ENCODE results near the gene SLC44A3.

The SLC44A3 gene

DNA sequence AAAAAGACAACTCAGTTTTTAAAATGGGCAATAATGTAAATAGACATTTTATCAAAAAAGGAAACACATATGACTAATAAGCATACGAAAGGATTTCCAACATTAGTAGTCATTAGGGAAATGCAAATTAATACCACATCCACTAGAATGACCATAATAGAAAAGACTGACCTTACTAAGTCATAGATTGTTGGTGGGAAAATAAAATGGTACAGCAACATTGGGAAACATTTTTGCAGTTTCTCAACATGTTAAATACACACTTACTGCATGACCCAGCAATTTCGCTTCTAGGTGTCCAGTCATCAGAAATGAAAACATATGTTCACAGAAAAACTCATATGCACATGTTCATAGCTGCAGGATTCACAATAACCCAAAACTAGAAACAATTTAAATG, 29.9 kb upstream of the SLC44A3 start:
- H3K36me3 ChIP-seq (ENCODE audit: control insufficient read depth, insufficient read depth, low read length): no peaks in the 10 kb centered on the region
- no peaks in the 10 kb centered on the region for H3K9me3 ChIP-seq (ENCODE audit: control insufficient read depth, insufficient read depth, low read length)
- no peaks in the 10 kb centered on the region for H3K27me3 ChIP-seq (ENCODE audit: control insufficient read depth, insufficient read depth, low read length)
- no peak overlapping the region for H3K9ac ChIP-seq (ENCODE audit: low read depth, low read length)
- H3K4me1 ChIP-seq (ENCODE audit: control insufficient read depth, insufficient read depth, low read length): no peaks in the 10 kb centered on the region
- H3K4me3 ChIP-seq (ENCODE audit: low read depth, low read length): no peak overlapping the region

DNA sequence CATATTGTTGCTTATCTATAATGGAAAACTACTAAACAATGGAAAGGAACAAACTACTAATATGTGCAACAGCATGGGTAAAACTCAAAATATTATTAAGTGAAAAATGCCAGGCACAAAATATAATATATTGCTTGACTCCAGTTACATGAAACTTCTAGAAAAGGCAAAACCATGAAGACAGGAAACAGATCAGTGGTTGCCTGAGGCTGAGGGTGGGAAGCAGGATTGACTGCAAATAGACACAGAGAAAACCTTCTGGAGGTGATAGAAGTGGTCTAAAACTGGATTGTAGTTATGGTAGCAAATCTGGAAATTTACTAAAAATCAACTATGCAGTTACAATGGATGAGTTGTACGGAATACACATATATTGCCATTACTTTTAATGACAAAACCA, 29.5 kb upstream of the SLC44A3 start:
- no peaks in the 10 kb centered on the region for H3K36me3 ChIP-seq (ENCODE audit: control insufficient read depth, insufficient read depth, low read length)
- no peaks in the 10 kb centered on the region for H3K9me3 ChIP-seq (ENCODE audit: control insufficient read depth, insufficient read depth, low read length)
- H3K27me3 ChIP-seq (ENCODE audit: control insufficient read depth, insufficient read depth, low read length): no peaks in the 10 kb centered on the region

DNA sequence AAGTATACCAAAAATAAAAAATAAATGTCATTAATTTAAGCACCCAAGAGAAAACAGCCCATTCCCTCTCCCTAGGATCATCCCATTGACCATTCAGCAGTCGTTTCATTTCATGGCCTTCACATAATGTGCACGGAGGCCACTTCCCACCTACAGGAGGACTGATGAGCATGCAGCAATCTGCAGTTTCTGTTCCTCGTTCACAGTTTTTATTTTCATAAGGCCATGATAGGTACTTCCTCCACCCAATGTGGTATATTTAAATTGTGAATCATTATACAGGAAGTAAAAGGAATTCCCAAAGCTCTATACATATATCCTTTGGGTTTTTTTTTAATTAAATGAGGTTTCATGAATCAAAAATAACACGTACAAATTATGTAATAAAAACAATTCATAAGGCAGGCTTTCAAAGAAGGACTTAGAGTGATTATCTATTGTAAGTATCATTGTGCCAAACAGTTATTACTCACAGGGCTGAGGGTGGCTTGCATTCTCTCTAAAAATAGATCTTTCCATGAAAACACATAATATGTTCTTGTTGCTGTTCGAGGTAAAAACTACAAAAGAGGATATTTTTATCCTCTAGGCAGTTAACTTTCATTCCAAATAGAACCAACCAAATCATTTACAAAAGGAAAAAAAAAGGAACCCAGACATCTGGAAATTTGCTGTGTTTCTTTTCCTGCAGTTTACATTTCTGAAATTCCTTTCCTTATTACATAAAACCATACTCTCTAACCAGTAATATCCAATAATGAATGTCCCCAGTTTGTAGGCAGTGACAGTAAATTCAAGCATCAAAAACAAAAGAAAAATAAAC, 27.5 kb upstream of the SLC44A3 start:
- H3K9me3 ChIP-seq (ENCODE audit: control insufficient read depth, insufficient read depth, low read length): no peaks in the 10 kb centered on the region
- no peak overlapping the region for H3K4me3 ChIP-seq (ENCODE audit: low read depth, low read length)
- no peak overlapping the region for H3K9ac ChIP-seq (ENCODE audit: low read depth, low read length)
- H3K4me1 ChIP-seq (ENCODE audit: control insufficient read depth, insufficient read depth, low read length): no peaks in the 10 kb centered on the region
- no peaks in the 10 kb centered on the region for H3K27me3 ChIP-seq (ENCODE audit: control insufficient read depth, insufficient read depth, low read length)
- no peaks in the 10 kb centered on the region for H3K36me3 ChIP-seq (ENCODE audit: control insufficient read depth, insufficient read depth, low read length)

More for the DNA sequence above, 29.5 kb upstream of the SLC44A3 start:
- no peak overlapping the region for H3K9ac ChIP-seq (ENCODE audit: low read depth, low read length)
- H3K4me1 ChIP-seq (ENCODE audit: control insufficient read depth, insufficient read depth, low read length): no peaks in the 10 kb centered on the region
- no peak overlapping the region for H3K4me3 ChIP-seq (ENCODE audit: low read depth, low read length)

DNA sequence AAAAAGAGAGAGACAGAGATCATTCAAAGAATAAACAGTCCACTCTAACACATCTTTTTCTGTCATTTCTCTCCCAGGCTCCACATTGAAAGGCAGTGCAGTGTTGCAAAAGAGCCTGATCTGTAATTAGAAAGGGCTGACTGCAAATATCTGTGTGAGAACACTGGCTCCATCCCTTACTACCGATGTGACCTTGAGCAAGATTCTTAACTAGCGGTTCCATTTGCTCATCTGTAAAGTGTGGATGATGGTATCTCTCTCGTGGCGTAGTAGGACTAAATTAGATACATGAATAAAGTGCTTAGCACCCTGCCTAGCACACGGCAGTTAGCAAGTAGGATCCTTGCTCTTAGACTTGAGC, 26.9 kb upstream of the SLC44A3 start:
- Histone ChIP-seq H3K36me3 (ENCODE audit: control insufficient read depth, insufficient read depth, low read length) (no peaks in the 10 kb centered on the region), H3K4me3 (ENCODE audit: low read depth, low read length) (no peak overlapping the region), H3K27me3 (ENCODE audit: control insufficient read depth, insufficient read depth, low read length) (no peaks in the 10 kb centered on the region), H3K4me1 (ENCODE audit: control insufficient read depth, insufficient read depth, low read length) (no peaks in the 10 kb centered on the region), H3K9ac (ENCODE audit: low read depth, low read length) (no peak overlapping the region), H3K9me3 (ENCODE audit: control insufficient read depth, insufficient read depth, low read length) (no peaks in the 10 kb centered on the region)

GRCh38 chr1:94795434-94795833, 24.7 kb upstream of the SLC44A3 start:
- Histone ChIP-seq H3K36me3 (ENCODE audit: control insufficient read depth, insufficient read depth, low read length) (no peaks in the 10 kb centered on the region), H3K4me3 (ENCODE audit: low read depth, low read length) (no peak overlapping the region), H3K27me3 (ENCODE audit: control insufficient read depth, insufficient read depth, low read length) (no peaks in the 10 kb centered on the region), H3K4me1 (ENCODE audit: control insufficient read depth, insufficient read depth, low read length) (no peaks in the 10 kb centered on the region), H3K9ac (ENCODE audit: low read depth, low read length) (no peak overlapping the region), H3K9me3 (ENCODE audit: control insufficient read depth, insufficient read depth, low read length) (no peaks in the 10 kb centered on the region)

GRCh38 chr1:94796266-94796665, 23.9 kb upstream of the SLC44A3 start:
- Histone ChIP-seq H3K4me1 (ENCODE audit: control insufficient read depth, insufficient read depth, low read length) (no peaks in the 10 kb centered on the region), H3K4me3 (ENCODE audit: low read depth, low read length) (no peak overlapping the region), H3K27me3 (ENCODE audit: control insufficient read depth, insufficient read depth, low read length) (no peaks in the 10 kb centered on the region), H3K9me3 (ENCODE audit: control insufficient read depth, insufficient read depth, low read length) (no peaks in the 10 kb centered on the region), H3K36me3 (ENCODE audit: control insufficient read depth, insufficient read depth, low read length) (no peaks in the 10 kb centered on the region), H3K9ac (ENCODE audit: low read depth, low read length) (no peak overlapping the region)

DNA sequence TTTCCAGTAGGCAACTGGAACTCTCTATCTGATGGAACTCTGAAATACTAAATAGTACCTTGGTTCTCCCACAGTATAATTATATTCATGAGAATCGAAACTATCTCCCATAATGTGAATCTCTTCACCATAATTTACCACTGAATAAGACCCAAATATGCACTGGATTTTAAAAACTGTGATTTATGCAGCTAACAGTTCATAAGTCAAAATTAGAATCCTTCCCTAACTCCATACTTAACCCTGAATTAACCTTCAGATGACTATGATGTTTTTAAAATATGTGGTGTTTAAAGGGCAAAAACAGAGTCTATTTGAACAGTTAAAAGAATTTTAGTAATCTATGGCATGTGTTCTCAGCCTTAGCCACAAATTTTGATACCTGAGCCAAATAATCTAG, 22.9 kb upstream of the SLC44A3 start:
- H3K9me3 ChIP-seq (ENCODE audit: control insufficient read depth, insufficient read depth, low read length): no peaks in the 10 kb centered on the region
- H3K27me3 ChIP-seq (ENCODE audit: control insufficient read depth, insufficient read depth, low read length): no peaks in the 10 kb centered on the region
- no peak overlapping the region for H3K9ac ChIP-seq (ENCODE audit: low read depth, low read length)
- no peaks in the 10 kb centered on the region for H3K4me1 ChIP-seq (ENCODE audit: control insufficient read depth, insufficient read depth, low read length)
- H3K4me3 ChIP-seq (ENCODE audit: low read depth, low read length): no peak overlapping the region
- H3K36me3 ChIP-seq (ENCODE audit: control insufficient read depth, insufficient read depth, low read length): no peaks in the 10 kb centered on the region

- no peaks in the 10 kb centered on the region for H3K27me3 ChIP-seq (ENCODE audit: control insufficient read depth, insufficient read depth, low read length)
- H3K4me3 ChIP-seq (ENCODE audit: low read depth, low read length): no peak overlapping the region
- H3K9me3 ChIP-seq (ENCODE audit: control insufficient read depth, insufficient read depth, low read length): no peaks in the 10 kb centered on the region
- H3K36me3 ChIP-seq (ENCODE audit: control insufficient read depth, insufficient read depth, low read length): no peaks in the 10 kb centered on the region
- H3K9ac ChIP-seq (ENCODE audit: low read depth, low read length): no peak overlapping the region
- H3K4me1 ChIP-seq (ENCODE audit: control insufficient read depth, insufficient read depth, low read length): peaks cover 4% of the 10 kb centered on the region
Observed at GRCh38 chr1:94798054-94798453, 22.1 kb upstream of the SLC44A3 start.

DNA sequence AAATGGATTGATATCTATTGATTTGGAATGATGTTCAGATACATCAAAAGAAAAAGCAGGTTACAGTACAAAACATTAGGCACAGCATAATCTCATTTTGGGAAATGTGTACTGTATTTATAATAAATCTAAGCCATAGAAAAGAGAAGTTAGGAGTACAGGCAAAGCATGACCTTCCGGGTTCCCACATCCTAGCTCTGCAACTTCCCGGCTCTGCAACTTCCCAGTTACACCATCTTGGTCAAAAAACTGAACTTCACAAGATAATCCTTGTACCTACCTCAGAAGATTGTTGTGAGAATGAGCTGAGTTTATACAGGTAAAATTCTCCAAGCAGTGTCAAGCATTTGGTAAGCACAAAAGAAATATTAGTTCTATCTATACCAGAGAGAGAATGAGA, 21.7 kb upstream of the SLC44A3 start:
- Histone ChIP-seq H3K36me3 (ENCODE audit: control insufficient read depth, insufficient read depth, low read length) (no peaks in the 10 kb centered on the region), H3K27me3 (ENCODE audit: control insufficient read depth, insufficient read depth, low read length) (no peaks in the 10 kb centered on the region), H3K9me3 (ENCODE audit: control insufficient read depth, insufficient read depth, low read length) (no peaks in the 10 kb centered on the region), H3K4me3 (ENCODE audit: low read depth, low read length) (no peak overlapping the region), H3K4me1 (ENCODE audit: control insufficient read depth, insufficient read depth, low read length) (peaks cover 4% of the 10 kb centered on the region), H3K9ac (ENCODE audit: low read depth, low read length) (no peak overlapping the region)

GRCh38 chr1:94799206-94799605, 21.0 kb upstream of the SLC44A3 start:
- Histone ChIP-seq H3K27me3 (ENCODE audit: control insufficient read depth, insufficient read depth, low read length) (no peaks in the 10 kb centered on the region), H3K9ac (ENCODE audit: low read depth, low read length) (no peak overlapping the region), H3K36me3 (ENCODE audit: control insufficient read depth, insufficient read depth, low read length) (no peaks in the 10 kb centered on the region), H3K4me1 (ENCODE audit: control insufficient read depth, insufficient read depth, low read length) (peaks cover 9% of the 10 kb centered on the region), H3K4me3 (ENCODE audit: low read depth, low read length) (no peak overlapping the region), H3K9me3 (ENCODE audit: control insufficient read depth, insufficient read depth, low read length) (no peaks in the 10 kb centered on the region)

- Histone ChIP-seq H3K9ac (ENCODE audit: low read depth, low read length) (no peak overlapping the region), H3K4me1 (ENCODE audit: control insufficient read depth, insufficient read depth, low read length) (peaks cover 18% of the 10 kb centered on the region), H3K27me3 (ENCODE audit: control insufficient read depth, insufficient read depth, low read length) (no peaks in the 10 kb centered on the region), H3K9me3 (ENCODE audit: control insufficient read depth, insufficient read depth, low read length) (no peaks in the 10 kb centered on the region), H3K36me3 (ENCODE audit: control insufficient read depth, insufficient read depth, low read length) (no peaks in the 10 kb centered on the region), H3K4me3 (ENCODE audit: low read depth, low read length) (no peak overlapping the region)
Observed at GRCh38 chr1:94801919-94802546, 18.1 kb upstream of the SLC44A3 start.

DNA sequence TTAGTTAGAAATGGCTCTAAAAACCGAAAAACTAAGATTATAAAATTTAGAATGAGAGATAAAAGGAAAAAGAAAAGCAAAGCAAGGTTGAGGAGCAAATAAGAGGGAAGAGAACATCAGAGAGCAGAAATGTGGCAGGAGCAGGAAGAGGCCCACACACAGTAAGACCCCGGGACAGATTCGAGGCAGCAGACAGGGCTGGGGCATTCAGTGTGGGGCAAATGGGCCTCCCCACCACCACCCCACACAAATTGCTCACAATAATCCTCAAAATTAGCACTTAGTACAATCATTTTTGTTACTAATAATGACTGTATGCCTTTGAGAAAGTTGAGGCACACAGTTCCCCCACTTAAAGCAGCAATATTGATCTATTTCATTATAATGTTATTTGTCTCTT, 17.1 kb upstream of the SLC44A3 start:
- H3K9me3 ChIP-seq (ENCODE audit: control insufficient read depth, insufficient read depth, low read length): no peaks in the 10 kb centered on the region
- H3K4me1 ChIP-seq (ENCODE audit: control insufficient read depth, insufficient read depth, low read length): peaks cover 22% of the 10 kb centered on the region
- no peaks in the 10 kb centered on the region for H3K36me3 ChIP-seq (ENCODE audit: control insufficient read depth, insufficient read depth, low read length)
- H3K9ac ChIP-seq (ENCODE audit: low read depth, low read length): no peak overlapping the region
- no peak overlapping the region for H3K4me3 ChIP-seq (ENCODE audit: low read depth, low read length)
- no peaks in the 10 kb centered on the region for H3K27me3 ChIP-seq (ENCODE audit: control insufficient read depth, insufficient read depth, low read length)
